ENCODE results near the gene MANSC4. TPM values are rescaled to one million over a fixed set of nuclear protein-coding genes. Genes with fewer than 3 reads are reported as not detected.

Gene MANSC4
- total RNA-seq, 1 donor from 2014 or later, result 0.41 TPM

DNA sequence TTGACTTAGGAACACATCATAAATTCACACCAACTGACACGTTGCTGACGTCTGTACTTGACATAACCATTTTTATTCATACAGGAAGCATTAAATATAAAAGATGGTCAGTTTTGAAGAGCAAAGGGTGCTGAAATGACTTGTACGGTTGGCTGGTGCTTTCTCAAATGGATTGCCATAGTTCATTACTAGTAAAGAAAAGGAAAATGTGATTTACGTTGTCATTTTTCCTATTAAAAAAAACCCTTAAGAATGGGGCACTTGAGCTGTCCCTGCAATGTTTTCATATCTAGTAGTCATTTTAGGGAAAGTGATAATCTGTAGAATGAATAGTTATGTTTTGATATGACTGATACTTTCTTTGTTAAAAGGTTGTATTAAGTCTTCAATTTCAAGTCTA lies 22.5 kb upstream of the MANSC4 start:
- FAIRE-seq (no peak), DNase-seq (ENCODE audit: low spot score in 2 of 2) (no peak)

DNA sequence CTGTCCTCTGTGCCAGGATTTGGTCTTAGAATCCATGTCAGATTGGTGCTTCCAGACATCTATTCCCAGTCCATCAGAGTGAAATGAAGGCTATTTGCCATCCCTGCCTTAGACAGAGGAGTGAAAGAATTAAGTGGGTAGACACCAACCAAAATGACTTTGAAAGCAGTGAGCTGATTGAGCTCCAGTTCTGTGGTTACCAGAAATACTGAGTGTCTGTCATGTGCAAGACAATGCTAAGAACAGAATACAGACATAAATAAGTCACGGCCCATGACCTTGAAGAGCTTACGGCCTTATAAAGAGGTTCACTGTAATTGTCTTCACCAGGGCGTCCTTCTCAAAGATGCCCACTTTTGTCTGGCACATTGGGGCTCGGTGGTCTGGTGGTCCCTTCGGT lies 21.6 kb upstream of the MANSC4 start:
- FAIRE-seq (no peak), DNase-seq (ENCODE audit: low spot score in 2 of 2) (no peak)

DNA sequence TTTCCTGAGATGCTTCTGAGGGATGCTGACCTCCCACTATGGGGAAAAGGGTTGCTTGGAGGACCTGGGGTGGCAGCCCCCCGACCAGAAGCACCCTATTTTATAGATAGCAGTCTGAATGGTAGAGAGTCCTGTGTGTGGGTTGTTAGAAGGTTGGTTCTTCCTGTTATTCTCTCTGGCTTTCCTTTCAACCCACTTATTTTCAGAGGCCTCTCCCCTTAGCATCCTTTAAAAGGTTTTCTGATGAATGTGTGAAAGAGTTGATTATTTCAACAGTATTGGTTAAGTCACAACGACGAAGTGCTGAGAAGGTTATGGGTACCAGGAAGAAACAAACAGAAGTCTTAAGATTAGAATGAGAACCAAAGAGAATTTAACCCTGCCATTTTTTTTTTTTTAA lies 20.8 kb upstream of the MANSC4 start:
- FAIRE-seq, result no peak
- DNase-seq (ENCODE audit: low spot score in 2 of 2), result no peak

DNA sequence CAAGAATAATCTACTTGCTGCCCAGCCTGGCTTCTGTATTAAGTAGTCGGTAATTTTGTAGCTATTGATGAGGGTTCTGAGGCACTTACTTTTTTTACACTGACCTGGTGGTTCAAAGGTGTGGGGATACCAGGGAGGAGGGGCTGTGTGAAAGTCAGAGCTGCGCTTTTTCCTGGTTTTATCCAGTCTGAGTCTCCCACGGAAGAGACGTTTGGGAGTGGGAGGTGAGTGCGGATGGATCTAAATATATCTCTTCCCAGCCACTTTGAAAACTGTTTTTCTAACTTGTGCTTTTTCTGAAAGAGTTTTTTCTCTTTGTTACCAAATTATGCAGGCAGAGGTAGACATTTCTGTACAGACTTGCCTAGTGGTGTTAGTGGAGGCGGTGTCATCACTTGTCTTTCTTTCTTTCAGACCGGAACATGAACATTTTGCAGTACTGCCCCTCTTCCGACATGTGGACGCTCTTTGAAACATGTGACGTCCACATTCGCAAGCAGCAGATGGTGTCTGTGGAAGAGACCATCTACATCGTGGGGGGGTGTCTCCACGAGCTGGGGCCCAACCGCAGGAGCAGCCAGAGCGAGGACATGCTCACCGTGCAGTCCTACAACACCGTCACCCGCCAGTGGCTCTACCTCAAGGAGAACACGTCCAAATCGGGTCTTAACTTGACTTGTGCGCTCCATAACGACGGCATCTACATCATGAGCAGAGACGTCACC lies 17.4 kb upstream of the MANSC4 start:
- FAIRE-seq, result no peak
- no peak for DNase-seq (ENCODE audit: low spot score in 2 of 2)

DNA sequence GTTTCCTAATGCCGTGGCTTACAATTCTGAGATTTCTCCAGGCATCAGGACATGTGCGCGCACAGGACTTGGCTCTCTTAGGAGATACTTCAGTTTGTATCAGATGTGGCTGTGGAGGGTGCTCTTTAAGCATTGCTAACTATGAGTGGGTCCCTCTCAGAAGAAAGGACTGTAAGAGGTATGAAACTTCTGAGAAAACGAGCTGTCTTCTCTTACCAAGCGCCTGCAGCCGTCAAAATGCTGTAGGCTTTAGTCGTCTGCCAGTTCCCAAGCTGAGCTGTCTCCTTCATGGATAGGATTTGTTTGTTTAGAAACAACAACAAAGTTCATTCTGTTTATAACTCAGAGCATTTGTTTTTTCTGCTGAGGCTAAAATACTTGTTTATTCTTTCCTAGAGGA lies 16.1 kb upstream of the MANSC4 start:
- DNase-seq (ENCODE audit: low spot score in 2 of 2) (no peak), FAIRE-seq (no peak)

DNA sequence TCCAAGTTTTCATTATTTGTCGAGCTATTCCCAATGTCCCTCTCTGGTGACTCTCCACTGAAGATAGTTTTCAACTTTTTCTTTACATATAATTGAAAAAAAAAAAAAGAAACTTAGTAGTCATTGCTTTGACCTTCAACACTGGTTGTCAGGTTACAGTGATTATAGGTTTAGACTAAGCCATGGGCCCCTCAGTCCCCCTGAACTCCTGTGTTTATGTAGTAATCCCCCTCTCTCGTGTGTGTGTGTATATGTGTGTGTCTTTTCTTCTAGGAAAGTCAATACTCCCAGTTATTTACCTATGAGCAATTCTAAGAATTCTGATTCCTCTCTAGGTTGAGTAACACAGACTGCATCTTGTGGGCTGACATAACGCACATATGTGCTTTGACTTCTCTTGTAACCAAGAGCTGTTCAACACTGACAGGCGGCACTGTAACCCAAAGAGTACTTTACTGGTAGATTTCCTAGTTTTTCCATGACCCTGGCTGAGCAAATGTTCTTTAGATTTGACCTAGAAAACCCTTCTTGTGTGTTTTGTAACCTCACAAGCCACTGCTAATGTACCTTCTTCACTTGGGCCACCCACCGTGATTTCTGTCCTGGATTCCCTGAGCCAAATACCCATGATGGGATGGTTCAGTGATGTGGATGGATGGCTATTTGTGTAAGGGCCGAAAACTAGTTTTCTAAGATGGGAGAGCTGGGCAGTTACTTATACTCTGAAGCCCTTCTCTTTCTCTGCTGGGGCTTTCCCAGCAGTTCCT lies 15.0 kb upstream of the MANSC4 start:
- FAIRE-seq (no peak), DNase-seq (ENCODE audit: low spot score in 2 of 2) (no peak)

DNA sequence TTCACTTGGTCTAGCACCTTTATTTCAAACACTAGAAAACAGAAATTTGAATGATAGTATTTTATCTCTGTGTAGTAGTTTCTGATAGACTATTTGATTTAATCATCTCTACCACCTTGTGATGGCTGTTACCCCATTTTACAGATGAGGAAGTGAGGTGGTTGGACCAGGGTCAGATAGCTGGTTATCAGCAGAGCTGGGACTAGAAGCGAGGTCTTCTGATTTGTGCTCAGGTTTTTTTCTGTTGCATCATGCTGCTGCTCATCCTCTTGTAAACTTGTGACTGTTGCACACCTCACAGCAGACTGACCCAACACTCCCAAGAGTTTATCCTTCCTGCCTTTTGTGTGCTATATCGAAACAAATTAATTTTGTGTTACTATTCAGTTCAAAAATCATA lies 10.1 kb upstream of the MANSC4 start:
- FAIRE-seq, result no peak

DNA sequence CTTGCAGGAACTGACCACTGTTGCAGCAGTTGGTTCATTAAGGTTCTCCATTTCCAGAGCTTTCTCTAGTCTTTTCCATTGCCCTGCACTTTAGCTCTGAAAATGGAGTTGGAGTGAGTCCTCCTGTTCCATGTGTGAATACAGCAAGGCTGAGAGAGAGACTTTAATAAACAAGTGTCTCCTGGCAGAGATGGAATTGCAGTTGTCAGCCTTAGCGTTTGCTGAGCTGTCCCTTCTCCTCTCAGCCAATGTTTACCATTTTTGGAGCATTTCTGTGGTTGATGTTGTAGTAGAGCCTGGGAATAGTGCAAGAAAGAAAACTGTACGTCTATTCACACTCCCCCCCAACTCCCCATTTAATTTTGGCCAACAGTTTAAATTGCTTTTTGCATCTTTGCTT lies 7.5 kb upstream of the MANSC4 start:
- FAIRE-seq (no peak), DNase-seq (ENCODE audit: low spot score in 2 of 2) (no peak)

More for the DNA sequence above, 10.1 kb upstream of the MANSC4 start:
- no peak for DNase-seq (ENCODE audit: low spot score in 2 of 2)

DNA sequence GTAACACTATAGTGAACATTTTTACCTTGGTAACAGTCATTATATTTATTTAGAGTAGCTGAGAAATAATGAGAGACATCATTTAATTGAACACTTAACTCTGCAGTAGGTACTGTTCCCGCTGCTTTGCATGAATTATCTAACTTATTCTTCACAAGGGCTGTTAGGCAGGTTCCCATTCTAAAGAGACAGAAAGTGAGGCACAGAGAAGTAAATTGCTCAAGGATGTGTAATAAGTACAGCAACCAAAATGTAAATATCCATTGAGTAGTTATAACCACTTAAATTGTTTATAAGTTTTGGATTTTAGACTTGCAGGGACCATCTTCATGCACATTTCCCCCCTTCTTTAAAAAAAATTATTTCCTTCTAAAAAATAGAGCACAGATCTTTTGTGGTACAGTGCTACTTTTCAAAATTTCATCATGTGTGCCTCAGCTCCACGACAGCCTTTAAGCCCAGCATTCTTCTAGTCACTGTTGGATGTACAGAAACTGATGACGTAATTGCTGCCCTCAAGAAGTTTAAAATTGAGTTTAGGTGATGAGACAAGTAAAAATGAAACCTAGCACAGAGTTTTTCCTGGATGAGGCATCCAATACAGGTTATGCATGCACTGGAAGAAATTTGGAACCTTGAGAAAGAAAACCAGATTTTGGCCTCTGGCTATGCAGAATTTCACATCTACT lies 6.0 kb upstream of the MANSC4 start:
- FAIRE-seq (no peak), DNase-seq (ENCODE audit: low spot score in 2 of 2) (no peak)

DNA sequence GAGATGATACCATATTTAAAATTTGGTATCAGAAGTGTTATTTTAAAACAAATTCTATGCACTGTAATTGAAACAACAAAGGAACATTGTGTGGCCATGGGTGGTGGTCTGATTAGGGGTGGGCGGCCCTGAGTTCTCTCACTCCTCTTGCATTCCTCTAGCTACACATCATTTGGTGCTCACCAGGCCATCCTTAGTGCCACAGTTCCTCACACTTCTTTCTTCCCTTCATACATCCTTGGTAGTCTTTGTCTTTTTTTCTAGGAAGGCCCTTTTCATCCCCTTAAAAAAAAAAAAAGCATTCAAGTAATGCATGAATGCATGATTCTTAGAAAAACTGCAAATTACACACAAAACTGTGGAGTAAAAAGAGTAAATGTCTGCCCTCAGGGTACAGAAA lies 2.4 kb upstream of the MANSC4 start:
- FAIRE-seq (no peak), DNase-seq (ENCODE audit: low spot score in 2 of 2) (no peak)

DNA sequence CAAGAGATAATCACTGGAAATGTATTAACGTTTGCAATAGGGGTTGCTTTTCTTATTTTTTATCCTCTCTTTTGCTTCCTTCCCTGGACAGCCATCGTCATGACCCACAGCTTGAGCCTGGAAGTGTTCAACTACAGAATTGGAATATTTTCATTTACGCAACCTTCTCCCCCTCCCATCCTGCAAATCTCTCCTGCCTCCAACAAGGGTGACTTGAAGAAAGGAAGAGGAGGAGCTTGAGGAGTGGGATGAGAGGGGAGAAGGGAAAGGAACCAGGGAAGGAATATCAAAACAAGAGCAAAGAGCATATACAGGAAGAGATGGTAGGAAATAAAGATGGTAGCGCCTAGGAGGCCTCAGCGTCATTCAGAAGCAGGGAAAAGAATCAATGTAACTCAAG lies 1.6 kb upstream of the MANSC4 start:
- no peak for DNase-seq (ENCODE audit: low spot score in 2 of 2)
- FAIRE-seq, result no peak

DNA sequence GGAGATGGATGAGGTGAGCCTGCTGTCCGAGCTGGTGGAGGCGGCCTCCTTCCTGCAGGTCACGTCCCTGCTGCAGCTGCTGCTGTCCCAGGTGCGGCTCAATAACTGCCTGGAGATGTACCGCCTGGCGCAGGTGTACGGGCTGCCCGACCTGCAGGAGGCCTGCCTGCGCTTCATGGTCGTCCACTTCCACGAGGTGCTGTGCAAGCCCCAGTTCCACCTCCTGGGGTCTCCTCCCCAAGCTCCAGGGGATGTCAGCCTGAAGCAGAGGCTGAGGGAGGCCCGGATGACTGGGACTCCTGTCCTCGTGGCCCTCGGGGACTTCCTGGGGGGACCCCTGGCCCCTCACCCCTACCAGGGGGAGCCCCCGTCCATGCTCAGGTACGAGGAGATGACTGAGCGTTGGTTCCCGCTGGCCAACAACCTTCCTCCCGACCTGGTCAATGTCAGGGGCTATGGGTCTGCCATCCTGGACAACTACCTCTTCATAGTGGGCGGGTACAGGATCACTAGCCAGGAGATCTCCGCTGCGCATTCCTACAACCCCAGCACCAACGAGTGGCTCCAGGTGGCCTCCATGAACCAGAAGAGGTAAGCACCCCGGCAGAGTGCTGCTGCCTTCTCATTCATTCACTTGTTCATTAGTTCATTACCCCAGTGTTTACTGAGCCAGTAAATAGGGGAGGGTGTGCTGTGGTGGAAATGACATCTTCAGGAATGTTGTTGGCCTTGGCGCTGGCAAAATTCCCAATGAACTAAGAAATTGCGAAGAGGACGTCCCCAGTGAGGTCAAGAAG lies 774 bp upstream of the MANSC4 start:
- no peak for FAIRE-seq
- DNase-seq (ENCODE audit: low spot score in 2 of 2), result no peak

DNA sequence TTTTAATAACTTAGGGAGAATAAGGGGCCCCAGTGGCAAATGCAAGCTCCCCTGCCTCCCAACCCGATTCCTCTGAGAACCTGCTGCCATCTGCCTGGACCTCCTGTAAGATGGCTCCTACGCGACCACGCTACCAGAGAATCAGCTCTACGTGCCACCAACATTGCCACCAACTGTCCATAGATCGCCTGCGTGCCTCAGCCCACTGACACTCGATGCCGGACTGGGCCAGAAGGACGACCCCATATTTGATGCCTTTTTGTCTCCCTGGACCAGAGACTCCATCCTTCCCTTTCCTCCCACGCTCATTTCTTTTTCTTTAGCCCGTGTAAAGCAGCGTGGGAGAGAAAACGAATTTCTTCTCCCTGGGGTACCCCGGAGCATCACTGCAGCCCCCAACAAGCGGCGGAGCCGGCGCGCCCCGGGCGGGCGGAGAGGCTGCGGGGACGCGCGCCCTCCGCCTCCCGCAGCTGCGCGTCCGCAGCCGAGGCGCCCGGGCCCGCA lies 568 bp downstream of the MANSC4 start:
- DNase-seq (ENCODE audit: low spot score in 2 of 2) (peak; percentile 33 to 46), FAIRE-seq (no peak)

DNA sequence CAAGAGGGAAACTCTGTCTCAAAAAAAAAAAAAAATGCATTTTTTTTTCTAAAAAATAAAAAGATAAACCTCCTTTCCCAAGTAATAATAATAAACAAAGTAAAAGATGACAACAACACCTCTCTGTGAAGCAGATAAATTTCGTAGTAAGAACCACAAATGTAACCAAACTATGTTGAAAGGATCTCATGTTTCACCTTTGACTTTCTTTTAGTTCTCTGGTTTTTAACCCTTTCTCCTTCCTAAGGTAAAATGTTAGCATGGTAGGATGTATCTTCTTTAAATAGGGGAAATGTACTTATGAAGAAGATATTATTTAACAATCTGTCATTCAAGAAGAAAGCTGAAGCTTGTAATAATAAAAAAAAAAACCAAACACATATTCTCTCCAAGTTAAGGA lies 1.8 kb downstream of the MANSC4 start:
- DNase-seq (ENCODE audit: low spot score in 2 of 2) (no peak), FAIRE-seq (no peak)

DNA sequence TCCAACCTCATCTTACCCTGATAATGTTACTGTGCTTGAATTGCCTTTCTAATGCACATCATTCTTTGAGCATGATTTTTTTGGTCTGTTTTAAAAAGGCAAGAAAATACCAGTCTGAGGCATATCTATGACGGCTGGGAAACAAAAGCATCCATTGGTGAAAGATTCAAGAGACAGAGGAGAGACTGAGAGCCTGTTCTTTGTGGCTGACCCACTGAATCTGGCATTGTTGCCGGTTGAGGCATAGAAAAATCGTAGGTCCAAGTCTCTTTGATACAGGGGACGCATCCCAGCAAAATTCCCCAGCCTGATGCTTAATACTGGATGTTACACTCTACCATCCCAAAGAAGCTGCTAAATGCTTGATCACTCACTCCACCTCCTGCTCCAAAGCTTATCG lies 2.9 kb downstream of the MANSC4 start:
- no peak for DNase-seq (ENCODE audit: low spot score in 2 of 2)
- no peak for FAIRE-seq

DNA sequence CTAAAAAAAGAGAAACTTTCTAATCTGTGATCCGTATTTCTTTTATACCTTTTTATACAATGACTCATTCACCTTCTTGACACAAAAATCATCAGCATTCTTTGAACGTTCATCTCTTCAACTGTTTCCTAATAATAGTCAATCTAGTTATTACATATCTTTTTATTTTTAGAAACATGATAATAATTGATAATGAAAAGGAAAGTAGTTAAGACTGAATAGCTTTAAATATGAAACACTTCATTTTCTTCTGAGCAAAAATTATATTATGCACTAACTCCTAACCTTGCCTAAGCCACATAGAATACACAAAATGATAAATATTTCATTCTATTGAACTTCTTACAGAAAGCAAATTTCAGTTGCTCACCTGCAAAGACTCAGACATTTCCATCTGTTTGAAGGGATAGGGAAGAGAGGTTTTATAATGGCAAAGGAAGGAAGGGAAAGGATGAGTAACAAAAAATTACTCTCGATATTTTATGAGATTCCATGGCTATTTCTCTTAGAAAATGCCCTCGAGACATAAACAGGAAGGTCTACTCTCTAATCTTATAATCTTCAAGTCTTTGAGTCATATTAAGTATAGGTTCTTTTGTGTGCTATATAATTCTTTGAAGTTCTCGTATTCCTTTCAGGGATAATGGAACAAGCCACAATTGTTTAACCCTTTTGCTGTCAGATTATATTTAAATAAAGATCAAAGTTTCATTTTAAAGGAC lies 7.5 kb downstream of the MANSC4 start:
- FAIRE-seq (no peak), DNase-seq (ENCODE audit: low spot score in 2 of 2) (no peak)

DNA sequence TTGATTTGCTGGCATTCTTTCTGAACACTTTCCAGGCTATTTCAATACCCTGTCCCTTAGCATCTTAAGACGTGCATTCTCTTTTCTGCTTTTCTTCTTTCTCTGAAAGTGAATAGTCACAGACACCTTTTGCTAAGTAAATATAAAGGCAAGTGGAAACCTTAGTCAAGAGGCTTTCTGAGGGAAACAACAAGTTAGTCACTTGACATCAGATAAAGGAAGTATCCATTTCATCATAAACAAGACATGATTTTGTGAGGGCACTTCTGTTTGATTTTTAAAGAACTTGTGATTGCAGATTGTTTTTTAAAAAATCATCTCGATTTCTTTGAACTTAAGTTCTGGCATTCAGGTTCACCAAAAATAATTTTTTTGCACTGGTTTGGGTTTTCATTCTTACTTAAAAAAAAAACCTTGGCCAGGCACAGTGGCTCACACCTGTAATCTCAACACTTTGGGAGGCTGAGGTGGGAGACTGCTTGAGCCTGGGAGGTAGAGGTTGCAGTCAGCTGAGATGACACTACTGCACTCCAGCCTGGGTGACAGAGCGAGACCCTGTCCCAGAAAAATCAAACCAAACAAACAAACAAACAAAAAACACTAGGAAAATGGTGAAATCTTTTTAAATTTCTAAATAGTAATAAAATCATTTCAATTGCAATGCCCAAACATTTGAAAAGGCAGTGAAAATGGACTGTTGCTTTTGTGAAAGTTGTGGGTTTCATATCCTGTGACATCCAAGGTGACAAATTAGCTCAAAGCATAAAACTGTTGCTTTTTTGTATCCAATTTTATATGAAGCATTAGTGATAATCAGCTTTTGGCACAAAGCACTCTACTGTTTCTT lies 8.3 kb downstream of the MANSC4 start:
- FAIRE-seq, result no peak
- DNase-seq (ENCODE audit: low spot score in 2 of 2), result no peak

DNA sequence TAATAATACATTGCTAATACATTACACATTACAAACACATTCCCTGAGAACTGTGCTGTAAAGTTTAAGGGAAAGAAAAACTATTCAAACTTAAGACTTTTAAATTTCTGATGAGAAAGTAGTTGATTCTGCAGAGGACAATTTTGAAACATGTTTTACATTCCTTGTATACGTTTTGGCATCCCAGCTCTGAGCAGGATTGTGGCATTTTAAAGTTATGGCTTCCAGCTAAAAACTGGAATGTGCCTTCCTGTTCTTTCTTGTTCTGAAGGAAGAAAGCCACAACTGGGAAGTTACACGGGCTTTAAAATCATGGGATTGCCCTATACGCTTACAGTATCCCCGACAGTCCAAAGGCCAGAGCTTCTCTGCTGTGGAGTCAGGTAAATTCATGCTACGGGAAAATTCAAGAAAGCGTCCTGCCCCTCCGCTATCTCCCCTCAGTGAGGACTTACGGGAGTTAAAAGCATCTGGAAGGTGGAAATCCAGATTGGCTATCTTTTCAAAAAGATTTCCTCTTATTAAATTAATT lies 10.8 kb downstream of the MANSC4 start:
- DNase-seq (ENCODE audit: low spot score in 2 of 2) (no peak), FAIRE-seq (no peak)

DNA sequence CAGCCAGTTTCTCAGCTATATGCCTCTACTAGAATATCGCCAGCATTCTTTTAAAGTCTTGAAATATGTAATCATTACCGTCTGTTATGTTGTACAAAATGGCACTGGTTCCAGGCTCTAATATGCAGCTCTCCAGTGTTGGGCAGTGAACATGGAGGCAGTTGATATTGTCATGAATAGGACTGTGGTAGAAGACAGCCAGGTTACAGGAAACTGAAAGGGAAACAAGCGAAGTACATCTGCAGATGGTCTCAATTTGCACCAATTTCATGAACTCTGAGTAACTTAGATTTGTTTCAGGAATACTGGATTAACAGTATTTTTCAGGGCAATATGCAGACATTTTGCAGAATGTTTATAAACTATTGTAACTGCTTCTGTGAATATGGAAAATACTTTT lies 13.4 kb downstream of the MANSC4 start:
- FAIRE-seq (no peak), DNase-seq (ENCODE audit: low spot score in 2 of 2) (no peak)

Data from frontal cortex (tissue), 4 donors.